CD8-positive, alpha-beta memory T cell (primary cell): ENCODE data around the gene LRRFIP1. TPM values are rescaled to one million over a fixed set of nuclear protein-coding genes. Genes with fewer than 3 reads are reported as not detected.
A peak's percentile ranks its signal among the peaks of the same experiment; 100 is the strongest.

ENCODE experiments used
- CTCF ChIA-PET: fragments of 350-600 bp; sonication (Branson Sonifier 250); formaldehyde crosslinking; loops from one replicate; lab custom pipeline; 2021; ENCODE audit warnings: antibody characterized with exemption; lab: Charles Lee
- POLR2A ChIA-PET: fragments of 350-600 bp; sonication (Branson Sonifier 250); formaldehyde crosslinking; loops from one replicate; lab custom pipeline; 2021; ENCODE audit warnings: antibody characterized with exemption; lab: Charles Lee
- DNase-seq, 5 donors: peaks; one replicate each; pipeline versions ENCODE4 v3.0.0 to v3.0.0-alpha.2; 2020 to 2022; ENCODE audit warnings: mixed read lengths in 1 of 5
- H3K27ac ChIP-seq: one replicate; pipeline ENCODE4 v1.7.0; 2013; ENCODE audit warnings: low read depth, mild to moderate bottlenecking, low read length, moderate library complexity
- H3K27me3 ChIP-seq: 2 replicates; pipeline ENCODE4 v1.7.0; 2013; ENCODE audit warnings: low read length, mild to moderate bottlenecking; ENCODE audit not compliant: insufficient read depth, poor library complexity, severe bottlenecking
- H3K36me3 ChIP-seq: 2 replicates; pipeline ENCODE4 v1.7.0; 2013; ENCODE audit warnings: mild to moderate bottlenecking, low read length, moderate library complexity; ENCODE audit not compliant: insufficient read depth
- H3K4me1 ChIP-seq: 2 replicates; pipeline ENCODE4 v1.7.0; 2013; ENCODE audit warnings: mild to moderate bottlenecking, low read length, moderate library complexity; ENCODE audit not compliant: insufficient read depth
- H3K4me3 ChIP-seq: 2 replicates; pipeline ENCODE4 v1.7.0; 2013; ENCODE audit warnings: mild to moderate bottlenecking, low read length
- H3K9me3 ChIP-seq: 2 replicates; pipeline ENCODE4 v1.7.0; 2013; ENCODE audit warnings: mild to moderate bottlenecking, low read length
- H3K27ac Mint-ChIP-seq, 8 donors: one replicate each; pipeline ENCODE4 v1.8.0; 2020 to 2021; ENCODE audit warnings: mixed read lengths in 8 of 8, mild to moderate bottlenecking in 6 of 8, inconsistent platforms in 3 of 8, moderate library complexity in 3 of 8
- H3K27me3 Mint-ChIP-seq, 2 donors: one replicate each; pipeline ENCODE4 v1.8.0; 2020 to 2021; ENCODE audit warnings: mixed read lengths in 2 of 2, mild to moderate bottlenecking in 1 of 2, moderate library complexity in 1 of 2
- H3K36me3 Mint-ChIP-seq, 3 donors: one replicate each; pipeline ENCODE4 v1.8.0; 2020 to 2021; ENCODE audit warnings: mixed read lengths in 3 of 3, inconsistent platforms in 1 of 3, mild to moderate bottlenecking in 1 of 3
- H3K4me1 Mint-ChIP-seq, 3 donors: one replicate each; pipeline ENCODE4 v1.8.0; 2020 to 2021; ENCODE audit warnings: mixed read lengths in 3 of 3, inconsistent platforms in 1 of 3, mild to moderate bottlenecking in 1 of 3
- H3K4me3 Mint-ChIP-seq, 7 donors: one replicate each; pipeline ENCODE4 v1.8.0; 2020 to 2021; ENCODE audit warnings: mixed read lengths in 7 of 7, mild to moderate bottlenecking in 6 of 7, moderate library complexity in 4 of 7, inconsistent platforms in 2 of 7
- H3K9me3 Mint-ChIP-seq, 5 donors: one replicate each; pipeline ENCODE4 v1.8.0; 2020 to 2022; ENCODE audit warnings: mixed read lengths in 5 of 5, mild to moderate bottlenecking in 3 of 5, moderate library complexity in 2 of 5, inconsistent platforms in 1 of 5
- polyA plus RNA-seq: library from polyadenylated mRNA; unstranded; fragments of 300-500 nt; fragmentation: Illumina TruSeq; gene quantifications from one replicate; pipeline ENCODE4 v1.2.3, GENCODE V29; 2021
- total RNA-seq, 2 experiments: library from RNA; stranded (reverse); gene quantifications; one replicate each; pipeline ENCODE4 v1.2.3, GENCODE V29; 2021

Gene LRRFIP1
- total and polyA plus RNA-seq, 3 experiments from 2014 or later, result 128 to 192 (median 188) TPM

DNA sequence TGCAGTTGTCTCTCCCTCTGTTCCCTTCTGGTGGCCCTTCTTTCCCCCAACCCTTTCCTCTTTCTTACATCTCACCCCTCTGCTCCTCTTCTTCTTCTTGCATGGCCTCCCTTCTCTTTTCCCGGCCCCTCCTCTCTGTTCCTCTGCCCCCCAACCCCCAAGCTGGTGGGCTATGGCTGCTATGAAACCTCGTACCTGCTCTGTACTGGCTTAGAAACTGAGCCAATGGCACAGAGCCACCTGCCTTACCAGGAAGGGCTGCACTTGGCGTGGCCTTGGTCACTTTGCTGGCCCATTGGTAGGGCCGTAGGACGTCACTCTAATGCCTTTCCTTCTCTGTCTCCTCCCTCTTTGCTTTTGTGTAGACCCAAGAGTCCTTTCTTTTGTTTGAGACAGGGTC, 78.9 kb downstream of the LRRFIP1 start:
- CTCF ChIA-PET, result interaction anchor here (1.4 to 3.2 kb wide), 3 partner anchors 14 to 33 kb away, joined by 3 to 13 read pairs (median 9); no protein-coding TSS in a partner anchor
- no peaks in the 10 kb centered on the region for H3K27me3 ChIP-seq
- H3K36me3 ChIP-seq, result peaks cover 4% of the 10 kb centered on the region

DNA sequence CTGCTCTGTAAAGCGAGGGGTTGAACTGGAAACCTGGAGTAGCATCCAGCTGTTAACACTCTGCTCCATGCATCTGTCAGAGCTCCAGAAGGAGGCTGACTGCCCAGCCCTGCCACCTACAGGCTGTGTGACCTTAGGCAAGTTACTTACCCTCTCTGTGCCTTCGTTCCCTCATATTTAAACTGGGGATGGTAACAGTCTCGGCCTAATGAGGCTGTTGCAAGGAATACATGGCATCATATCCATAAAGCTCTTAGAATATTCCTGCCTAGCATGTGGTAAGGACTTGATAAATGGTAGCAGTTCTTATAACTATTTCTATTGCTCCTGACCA, 80.6 kb downstream of the LRRFIP1 start:
- H3K27ac Mint-ChIP-seq, result peak overlapping the region in 7 of 8 donors; percentile 32 to 97 (median 82)
- H3K9me3 Mint-ChIP-seq, result no peaks in the 10 kb centered on the region
- Histone ChIP-seq H3K36me3 (peaks cover 4% of the 10 kb centered on the region), H3K27me3 (no peaks in the 10 kb centered on the region), H3K4me3 (no peak overlapping the region), H3K4me1 (peaks cover 53% of the 10 kb centered on the region), H3K27ac (no peak overlapping the region), H3K9me3 (no peaks in the 10 kb centered on the region)
- peaks cover 0 to 65% (median 9%) of the 10 kb centered on the region in 3 donors for H3K36me3 Mint-ChIP-seq
- DNase-seq, result no peak
- POLR2A ChIA-PET, result no interaction called here
- CTCF ChIA-PET, result interaction anchor here (1.4 to 3.2 kb wide), 6 partner anchors 10 to 36 kb away, joined by 3 to 16 read pairs (median 8); no protein-coding TSS in a partner anchor
- H3K4me1 Mint-ChIP-seq, result peaks cover 66 to 88% (median 71%) of the 10 kb centered on the region in 3 donors
- H3K27me3 Mint-ChIP-seq, result no peaks in the 10 kb centered on the region
- peak overlapping the region in 1 of 7 donors; percentile 5 for H3K4me3 Mint-ChIP-seq

More for the DNA sequence above, 78.9 kb downstream of the LRRFIP1 start:
- no peak overlapping the region for H3K4me3 ChIP-seq
- DNase-seq, result no peak
- H3K9me3 Mint-ChIP-seq, result no peaks in the 10 kb centered on the region
- no peaks in the 10 kb centered on the region for H3K9me3 ChIP-seq
- peaks cover 0 to 51% (median 6%) of the 10 kb centered on the region in 3 donors for H3K36me3 Mint-ChIP-seq
- H3K27ac Mint-ChIP-seq, result peak overlapping the region in 7 of 8 donors; percentile 60 to 97 (median 84)
- peaks cover 71 to 88% (median 75%) of the 10 kb centered on the region in 3 donors for H3K4me1 Mint-ChIP-seq
- peaks cover 71% of the 10 kb centered on the region for H3K4me1 ChIP-seq
- POLR2A ChIA-PET, result no interaction called here
- H3K4me3 Mint-ChIP-seq, result peak overlapping the region in 4 of 7 donors; percentile 6 to 45 (median 21)
- no peak overlapping the region for H3K27ac ChIP-seq
- H3K27me3 Mint-ChIP-seq, result no peaks in the 10 kb centered on the region

DNA sequence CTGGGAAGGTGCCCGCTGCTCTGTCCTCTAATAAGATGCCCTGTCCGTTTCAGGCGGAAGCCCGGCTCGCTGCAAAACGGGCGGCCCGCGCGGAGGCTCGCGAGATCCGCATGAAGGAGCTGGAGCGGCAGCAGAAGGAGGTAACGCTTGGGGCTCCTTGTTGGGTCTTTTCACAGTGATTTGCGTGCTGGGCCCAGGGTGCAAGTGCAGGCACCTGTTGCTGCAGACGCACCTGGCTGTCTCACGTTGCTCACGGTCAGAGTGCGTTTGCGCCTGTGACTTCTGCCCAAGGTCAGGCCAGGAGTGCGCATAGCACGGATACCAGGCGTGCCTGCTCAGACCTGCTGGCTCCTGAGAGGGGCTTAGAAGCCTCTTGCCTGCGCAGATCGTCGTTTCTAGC, 81.1 kb downstream of the LRRFIP1 start:
- Histone ChIP-seq H3K36me3 (peaks cover 4% of the 10 kb centered on the region), H3K27ac (no peak overlapping the region), H3K4me1 (peaks cover 49% of the 10 kb centered on the region), H3K27me3 (no peaks in the 10 kb centered on the region), H3K9me3 (no peaks in the 10 kb centered on the region), H3K4me3 (no peak overlapping the region)
- Mint-ChIP-seq H3K4me3 (peak overlapping the region in 2 of 7 donors; percentile 5 to 37), H3K36me3 (peaks cover 0 to 68% (median 13%) of the 10 kb centered on the region in 3 donors), H3K9me3 (no peaks in the 10 kb centered on the region), H3K27me3 (no peaks in the 10 kb centered on the region), H3K27ac (peak overlapping the region in 5 of 8 donors; percentile 32 to 97 (median 82)), H3K4me1 (peaks cover 66 to 88% (median 71%) of the 10 kb centered on the region in 3 donors)
- ChIA-PET CTCF (interaction anchor here (1.4 to 3.2 kb wide), 5 partner anchors 11 to 36 kb away, joined by 3 to 16 read pairs (median 6); no protein-coding TSS in a partner anchor), POLR2A (no interaction called here)
- DNase-seq, result no peak

DNA sequence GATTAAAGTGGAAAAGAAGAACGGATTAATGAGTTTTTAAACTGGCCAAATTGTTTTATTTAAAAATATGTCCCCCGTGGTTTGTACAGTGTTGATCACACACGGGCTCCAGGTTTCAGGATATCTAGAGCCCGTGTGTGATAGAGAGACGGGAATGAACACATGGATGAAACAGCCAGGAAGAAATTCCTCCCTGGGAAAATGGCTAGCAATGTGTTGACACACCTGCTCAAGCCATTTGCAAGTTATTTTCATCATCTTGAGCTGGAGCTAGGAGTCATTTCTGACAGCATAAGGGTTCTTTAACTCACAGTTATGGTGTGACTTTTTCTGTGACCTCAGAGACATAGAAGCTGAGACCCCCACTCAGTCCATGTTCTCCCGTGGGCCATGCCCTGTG, 81.6 kb downstream of the LRRFIP1 start:
- CTCF ChIA-PET, result interaction anchor here (0.7 to 3.2 kb wide), 5 partner anchors 10 to 36 kb away, joined by 3 to 16 read pairs (median 6); no protein-coding TSS in a partner anchor
- POLR2A ChIA-PET, result no interaction called here

DNA sequence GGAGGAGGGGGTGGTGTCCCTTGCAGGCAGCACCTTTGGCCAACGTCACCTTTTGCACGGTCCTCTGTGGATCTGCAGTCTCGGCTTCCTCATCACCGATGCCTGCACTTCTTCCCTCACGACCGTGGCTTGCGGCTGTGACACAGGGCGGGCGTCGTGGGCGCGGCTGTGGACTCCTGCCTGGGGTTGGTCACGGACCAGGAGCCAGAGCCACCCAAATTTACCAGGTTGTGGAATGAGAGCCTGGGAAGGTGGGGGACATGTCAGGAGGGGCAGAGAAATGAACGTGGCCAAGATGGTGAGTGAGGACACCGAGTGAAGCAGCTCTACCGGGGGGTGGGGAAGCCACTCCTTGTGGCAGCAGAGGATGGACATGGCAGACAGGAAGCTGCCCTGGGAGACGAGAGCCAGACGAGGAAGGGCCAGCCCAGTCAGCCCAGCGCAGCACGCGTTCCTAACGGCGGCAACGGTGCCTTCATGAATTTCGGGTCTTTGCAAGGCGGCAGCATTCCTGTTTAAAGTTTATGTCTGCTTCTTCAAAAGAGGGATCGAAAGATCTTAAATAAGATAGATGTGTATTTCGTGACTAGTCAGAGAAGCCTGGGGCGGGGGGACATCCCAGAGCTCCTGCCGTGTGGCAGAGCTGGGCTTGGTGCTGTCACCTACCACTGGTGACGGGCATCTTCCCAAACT, 84.2 kb downstream of the LRRFIP1 start:
- no peaks in the 10 kb centered on the region for H3K27me3 Mint-ChIP-seq
- H3K36me3 Mint-ChIP-seq, result peaks cover 0 to 72% (median 14%) of the 10 kb centered on the region in 3 donors
- ChIA-PET POLR2A (no interaction called here), CTCF (interaction anchor here (1.6 to 2.5 kb wide), 3 partner anchors 14 to 39 kb away, joined by 3 to 11 read pairs (median 7); no protein-coding TSS in a partner anchor)
- H3K27ac Mint-ChIP-seq, result peak overlapping the region in 6 of 8 donors; percentile 26 to 93 (median 65)
- Histone ChIP-seq H3K4me3 (no peak overlapping the region), H3K27me3 (no peaks in the 10 kb centered on the region), H3K9me3 (no peaks in the 10 kb centered on the region), H3K27ac (no peak overlapping the region), H3K36me3 (peaks cover 4% of the 10 kb centered on the region), H3K4me1 (peaks cover 22% of the 10 kb centered on the region)
- H3K4me3 Mint-ChIP-seq, result no peak overlapping the region
- DNase-seq, result no peak
- no peaks in the 10 kb centered on the region for H3K9me3 Mint-ChIP-seq
- H3K4me1 Mint-ChIP-seq, result peaks cover 60 to 87% (median 73%) of the 10 kb centered on the region in 3 donors

More for the DNA sequence above, 81.6 kb downstream of the LRRFIP1 start:
- Histone ChIP-seq H3K36me3 (peaks cover 4% of the 10 kb centered on the region), H3K4me1 (peaks cover 44% of the 10 kb centered on the region), H3K27me3 (no peaks in the 10 kb centered on the region), H3K27ac (no peak overlapping the region), H3K4me3 (no peak overlapping the region), H3K9me3 (no peaks in the 10 kb centered on the region)
- Mint-ChIP-seq H3K36me3 (peaks cover 0 to 67% (median 13%) of the 10 kb centered on the region in 3 donors), H3K9me3 (no peaks in the 10 kb centered on the region), H3K4me1 (peaks cover 62 to 88% (median 70%) of the 10 kb centered on the region in 3 donors), H3K27me3 (no peaks in the 10 kb centered on the region), H3K4me3 (no peak overlapping the region), H3K27ac (peak overlapping the region in 7 of 8 donors; percentile 21 to 97 (median 73))
- DNase-seq, result no peak

DNA sequence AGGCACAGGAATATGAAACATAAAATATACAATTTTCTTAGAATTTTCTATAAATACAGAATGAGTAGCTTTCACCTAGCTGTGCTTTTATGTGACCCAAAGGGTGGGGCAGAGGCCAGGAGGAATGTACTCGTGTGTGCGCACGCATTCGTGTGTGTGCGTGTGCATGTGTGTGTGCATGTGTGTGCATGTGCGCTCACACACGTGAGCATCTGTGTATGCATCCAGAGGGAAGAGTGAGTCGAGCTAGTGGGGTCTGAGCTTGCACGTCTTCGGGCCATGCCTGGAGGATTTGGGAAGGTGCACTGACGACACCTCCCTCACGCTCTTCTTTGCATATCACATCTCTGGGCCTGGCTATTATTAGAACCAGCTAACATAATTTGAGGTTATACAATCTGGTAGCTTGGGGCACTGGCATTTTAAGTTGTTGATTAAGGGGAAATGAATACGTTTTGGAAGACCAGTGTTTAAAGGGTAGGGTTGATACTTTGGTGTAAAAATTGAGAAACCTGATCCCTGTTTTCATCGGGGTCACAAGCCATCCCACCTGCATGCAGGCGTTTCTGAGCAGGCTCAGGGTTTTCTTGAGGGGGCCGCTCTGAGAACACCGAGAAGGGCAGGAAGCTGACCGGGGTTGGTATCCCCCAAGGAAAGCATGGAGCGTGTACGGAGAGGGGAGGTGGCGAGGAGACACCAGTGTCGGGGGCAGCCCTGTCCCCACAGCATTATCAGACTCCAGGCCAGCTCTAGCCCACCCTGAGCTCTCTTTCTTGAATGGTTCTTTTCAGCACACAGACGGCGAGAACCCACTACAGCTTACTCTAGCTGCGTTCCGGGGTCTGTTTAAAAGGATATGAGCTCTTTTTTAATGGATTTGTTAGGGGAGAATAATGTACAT, 85.3 kb downstream of the LRRFIP1 start:
- H3K27ac ChIP-seq, result no peak overlapping the region
- ChIA-PET POLR2A (no interaction called here), CTCF (interaction anchor here (1.5 to 2.5 kb wide), 3 partner anchors 10 to 40 kb away, joined by 5 to 11 read pairs (median 7); no protein-coding TSS in a partner anchor)
- no peak for DNase-seq
- Mint-ChIP-seq H3K9me3 (no peaks in the 10 kb centered on the region), H3K4me3 (peak overlapping the region in 2 of 7 donors; percentile 18 to 29), H3K4me1 (peaks cover 57 to 87% (median 71%) of the 10 kb centered on the region in 3 donors), H3K36me3 (peaks cover 0 to 70% (median 11%) of the 10 kb centered on the region in 3 donors), H3K27me3 (peaks cover 0 to 4% of the 10 kb centered on the region in 2 donors), H3K27ac (peak overlapping the region; percentile 27 to 80 (median 68))
- no peaks in the 10 kb centered on the region for H3K27me3 ChIP-seq
- no peak overlapping the region for H3K4me3 ChIP-seq
- peaks cover 4% of the 10 kb centered on the region for H3K36me3 ChIP-seq
- H3K9me3 ChIP-seq, result no peaks in the 10 kb centered on the region
- peaks cover 12% of the 10 kb centered on the region for H3K4me1 ChIP-seq

DNA sequence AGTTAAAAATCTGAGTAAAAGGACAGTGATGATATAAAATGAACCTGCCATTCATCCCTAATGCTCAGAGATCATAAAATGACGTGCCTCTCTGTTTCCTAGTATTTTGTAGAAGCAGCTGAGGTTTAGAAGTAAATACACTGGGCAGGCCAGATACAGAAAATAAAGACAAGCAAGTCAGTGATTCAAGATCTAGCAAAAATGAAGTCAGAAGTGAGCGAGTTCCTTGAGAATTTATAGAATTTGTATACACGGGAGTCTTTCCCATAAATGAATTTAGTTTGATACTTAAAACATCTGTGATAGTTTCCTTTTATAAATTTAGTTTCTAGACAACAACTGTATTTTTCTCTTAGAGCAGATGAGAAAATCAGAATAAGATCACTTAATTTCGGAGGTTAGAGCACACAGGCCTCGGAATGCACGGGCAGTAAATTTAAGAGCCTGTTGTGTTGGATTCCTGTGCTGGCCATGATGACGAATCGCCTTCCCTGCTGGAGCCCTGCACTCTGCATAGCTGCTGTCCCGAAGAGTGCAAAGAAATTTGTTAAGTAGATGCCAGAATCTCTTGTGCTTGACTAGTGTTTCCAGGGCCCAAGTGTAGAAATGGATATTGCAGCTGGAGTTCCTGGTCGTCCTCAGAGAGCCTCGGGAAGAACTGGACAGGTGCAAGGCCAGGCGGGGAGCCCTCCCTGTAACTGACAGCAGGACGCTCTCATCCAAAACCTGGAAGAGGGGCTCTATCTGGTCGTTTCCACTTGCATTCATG, 87.5 kb downstream of the LRRFIP1 start:
- ChIA-PET CTCF (no interaction called here), POLR2A (no interaction called here)
- Histone ChIP-seq H3K4me1 (peaks cover 4% of the 10 kb centered on the region), H3K9me3 (no peaks in the 10 kb centered on the region), H3K4me3 (no peak overlapping the region), H3K27ac (no peak overlapping the region), H3K27me3 (no peaks in the 10 kb centered on the region), H3K36me3 (peaks cover 4% of the 10 kb centered on the region)
- H3K27me3 Mint-ChIP-seq, result peaks cover 0 to 4% of the 10 kb centered on the region in 2 donors
- peak overlapping the region in 7 of 8 donors; percentile 31 to 82 (median 65) for H3K27ac Mint-ChIP-seq
- H3K4me3 Mint-ChIP-seq, result peak overlapping the region in 2 of 7 donors; percentile 2 to 52
- H3K9me3 Mint-ChIP-seq, result no peaks in the 10 kb centered on the region
- H3K4me1 Mint-ChIP-seq, result peaks cover 63 to 89% (median 82%) of the 10 kb centered on the region in 3 donors
- H3K36me3 Mint-ChIP-seq, result peaks cover 0 to 68% (median 17%) of the 10 kb centered on the region in 3 donors
- no peak for DNase-seq
